ENCODE data around the gene ZMYND11.

Gene ZMYND11

GRCh38 chr10:92153-92552, 43.1 kb upstream of the ZMYND11 start:
- peak overlapping the region; percentile 80 for H3K27ac ChIP-seq
- no peak for TF ChIP-seq CTCF (conservative IDR thresholded peaks at IDR 0.05)

- TF ChIP-seq CTCF (conservative IDR thresholded peaks at IDR 0.05) = no peak
- peak overlapping the region; percentile 80 for H3K27ac ChIP-seq
Observed at GRCh38 chr10:92846-93245, 42.4 kb upstream of the ZMYND11 start.

DNA sequence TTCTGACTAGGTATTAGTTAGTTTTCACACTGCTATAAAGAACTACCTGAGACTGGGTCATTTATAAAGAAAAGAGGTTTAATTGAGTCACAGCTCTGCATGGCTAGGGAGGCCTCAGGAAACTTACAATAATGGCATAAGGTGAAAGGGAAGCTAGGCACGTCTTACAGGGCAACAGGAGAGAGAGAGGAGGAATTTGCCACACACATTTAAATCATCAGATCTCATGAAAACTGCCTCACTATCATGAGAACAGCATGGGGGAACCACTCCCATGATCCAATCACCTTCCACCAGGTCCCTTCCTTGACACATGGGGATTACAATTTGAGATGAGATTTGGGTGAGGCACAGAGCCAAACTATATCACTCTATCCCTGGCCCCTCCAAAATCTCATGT, 40.6 kb upstream of the ZMYND11 start:
- H3K27ac ChIP-seq = no peak overlapping the region
- TF ChIP-seq CTCF (conservative IDR thresholded peaks at IDR 0.05) = no peak

DNA sequence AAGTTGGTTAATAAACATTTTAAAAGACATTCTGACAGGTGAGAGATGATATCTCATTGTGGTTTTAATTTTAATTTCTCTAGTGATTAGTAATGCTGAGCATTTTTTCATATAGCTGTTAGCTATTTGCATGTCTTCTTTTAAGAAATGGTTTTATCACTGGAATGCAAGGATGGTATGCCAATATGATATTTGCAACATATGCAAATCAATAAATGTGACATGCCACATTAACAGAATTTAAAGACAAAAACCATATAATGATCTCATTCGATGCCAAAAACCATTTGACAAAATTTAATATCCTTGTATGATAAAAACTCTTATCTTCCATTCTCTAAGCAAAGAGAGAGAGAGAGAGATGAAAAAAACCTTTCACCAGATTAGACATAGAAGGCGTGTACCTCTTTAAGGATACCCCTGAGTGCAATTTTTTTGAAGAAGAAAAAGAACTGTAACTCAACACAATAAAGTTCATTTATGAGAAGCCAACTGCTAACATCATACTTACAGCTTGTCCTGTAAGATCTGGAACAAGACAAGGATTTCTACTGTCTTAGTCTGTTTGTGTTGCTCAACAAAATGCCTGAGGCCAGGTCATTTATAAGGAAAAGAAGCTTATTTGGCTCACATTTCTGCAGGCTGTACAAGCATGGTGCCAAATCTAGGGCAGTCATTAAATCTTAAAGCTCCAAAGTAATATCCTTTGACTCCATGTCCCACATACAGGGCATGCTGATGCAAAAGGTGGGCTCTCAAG, 39.7 kb upstream of the ZMYND11 start:
- H3K27ac ChIP-seq = no peak overlapping the region
- no peak for TF ChIP-seq CTCF (conservative IDR thresholded peaks at IDR 0.05)

DNA sequence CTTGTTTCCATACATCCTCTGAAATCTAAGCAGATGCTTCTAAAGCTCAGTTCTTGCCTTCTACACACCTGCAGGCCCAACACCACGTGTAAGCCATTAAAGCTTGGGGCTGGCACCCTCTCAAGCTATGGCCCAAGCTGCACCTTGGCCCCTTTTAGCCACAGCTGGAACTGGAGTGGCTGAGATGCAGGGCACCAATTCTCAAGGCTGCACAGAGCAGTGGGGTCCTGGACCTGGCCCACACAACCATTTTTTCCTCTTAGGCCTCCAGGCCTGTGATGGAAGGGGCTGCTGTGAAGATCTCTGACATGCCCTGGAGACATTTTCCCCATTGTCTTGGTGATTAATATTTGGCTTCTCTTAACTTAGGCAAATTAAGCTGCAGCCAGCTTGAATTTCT, 38.8 kb upstream of the ZMYND11 start:
- no peak for TF ChIP-seq CTCF (conservative IDR thresholded peaks at IDR 0.05)
- H3K27ac ChIP-seq = no peak overlapping the region

DNA sequence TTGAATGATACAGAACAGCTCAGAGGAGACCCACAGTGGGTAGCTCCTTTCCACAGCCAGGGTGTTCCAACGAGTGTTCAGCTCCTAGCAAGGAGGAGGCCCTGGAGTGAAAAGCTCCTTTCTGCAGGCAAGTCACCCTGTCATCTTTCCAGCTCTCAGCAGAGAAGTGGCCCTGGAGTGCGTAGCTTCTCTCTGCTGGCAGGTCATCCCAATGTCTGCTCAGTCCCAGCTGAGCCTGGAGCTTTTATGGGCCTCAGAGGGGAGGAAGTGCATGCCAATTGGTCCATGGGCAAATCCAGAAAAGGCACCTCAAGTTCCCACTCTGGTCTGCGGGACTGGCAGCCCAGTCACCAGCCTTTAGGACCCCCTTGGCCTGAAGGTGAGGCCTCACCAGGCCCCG, 30.8 kb upstream of the ZMYND11 start:
- no peak overlapping the region for H3K27ac ChIP-seq
- no peak for TF ChIP-seq CTCF (conservative IDR thresholded peaks at IDR 0.05)

DNA sequence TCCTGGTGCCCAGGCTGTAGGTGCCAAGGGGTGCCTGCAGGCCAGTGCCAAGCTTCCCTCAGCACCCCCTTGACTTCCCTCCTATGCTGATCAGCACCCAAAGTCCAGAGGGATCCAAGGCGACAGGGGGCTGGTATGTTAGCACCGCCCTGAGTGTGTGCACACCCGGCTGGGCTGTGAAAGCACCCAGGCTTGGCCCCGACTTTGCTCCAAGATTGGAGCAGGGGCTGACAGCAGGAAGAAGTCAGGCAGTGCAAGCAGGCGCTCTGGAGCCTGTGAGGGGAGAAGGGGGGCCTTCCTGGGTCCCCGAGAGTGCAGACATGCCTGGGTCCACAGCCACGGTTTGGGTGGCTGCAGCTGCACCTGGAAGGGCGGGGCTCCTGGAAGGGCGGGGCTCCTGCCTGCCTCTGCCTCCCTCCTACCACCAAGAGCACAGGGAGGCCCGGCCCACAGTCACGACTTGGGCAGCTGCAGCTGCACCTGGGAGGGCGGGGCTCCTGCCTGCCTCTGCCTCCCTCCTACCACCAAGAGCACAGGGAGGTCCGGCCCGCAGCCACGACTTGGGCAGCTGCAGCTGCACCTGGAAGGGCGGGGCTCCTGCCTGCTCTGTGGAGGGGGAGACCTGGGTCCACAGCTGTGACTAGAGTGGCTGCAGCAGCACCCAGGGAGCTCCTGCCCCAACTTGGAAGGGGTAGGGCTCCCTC, 30.2 kb upstream of the ZMYND11 start:
- TF ChIP-seq CTCF (conservative IDR thresholded peaks at IDR 0.05) = no peak
- H3K27ac ChIP-seq = no peak overlapping the region

Measured in VCaP (cell line).